Activated CD8-positive, alpha-beta memory T cell treated with anti-CD3 and anti-CD28 coated beads for 36 hours (primary cell): ENCODE measurements around the gene SIM2. TPM values are rescaled to one million over a fixed set of nuclear protein-coding genes. Genes with fewer than 3 reads are reported as not detected.
"Not testable (repeated sequence)": the region's sequence is repeated elsewhere in the genome, so short reads cannot be mapped to it uniquely, and the experiment has no call there.

Experiments
- CTCF ChIA-PET: fragments of 350-600 bp; sonication (Branson Sonifier 250); formaldehyde crosslinking; loops from one replicate; lab custom pipeline; 2021; ENCODE audit warnings: antibody characterized with exemption; lab: Charles Lee
- POLR2A ChIA-PET: fragments of 350-600 bp; sonication (Branson Sonifier 250); formaldehyde crosslinking; loops from one replicate; lab custom pipeline; 2021; ENCODE audit warnings: antibody characterized with exemption; lab: Charles Lee
- total RNA-seq, 2 experiments: library from RNA; stranded (reverse); gene quantifications; one replicate each; pipeline ENCODE4 v1.2.3, GENCODE V29; 2021

SIM2 gene, protein sequence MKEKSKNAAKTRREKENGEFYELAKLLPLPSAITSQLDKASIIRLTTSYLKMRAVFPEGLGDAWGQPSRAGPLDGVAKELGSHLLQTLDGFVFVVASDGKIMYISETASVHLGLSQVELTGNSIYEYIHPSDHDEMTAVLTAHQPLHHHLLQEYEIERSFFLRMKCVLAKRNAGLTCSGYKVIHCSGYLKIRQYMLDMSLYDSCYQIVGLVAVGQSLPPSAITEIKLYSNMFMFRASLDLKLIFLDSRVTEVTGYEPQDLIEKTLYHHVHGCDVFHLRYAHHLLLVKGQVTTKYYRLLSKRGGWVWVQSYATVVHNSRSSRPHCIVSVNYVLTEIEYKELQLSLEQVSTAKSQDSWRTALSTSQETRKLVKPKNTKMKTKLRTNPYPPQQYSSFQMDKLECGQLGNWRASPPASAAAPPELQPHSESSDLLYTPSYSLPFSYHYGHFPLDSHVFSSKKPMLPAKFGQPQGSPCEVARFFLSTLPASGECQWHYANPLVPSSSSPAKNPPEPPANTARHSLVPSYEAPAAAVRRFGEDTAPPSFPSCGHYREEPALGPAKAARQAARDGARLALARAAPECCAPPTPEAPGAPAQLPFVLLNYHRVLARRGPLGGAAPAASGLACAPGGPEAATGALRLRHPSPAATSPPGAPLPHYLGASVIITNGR
- total RNA-seq: not detected

DNA sequence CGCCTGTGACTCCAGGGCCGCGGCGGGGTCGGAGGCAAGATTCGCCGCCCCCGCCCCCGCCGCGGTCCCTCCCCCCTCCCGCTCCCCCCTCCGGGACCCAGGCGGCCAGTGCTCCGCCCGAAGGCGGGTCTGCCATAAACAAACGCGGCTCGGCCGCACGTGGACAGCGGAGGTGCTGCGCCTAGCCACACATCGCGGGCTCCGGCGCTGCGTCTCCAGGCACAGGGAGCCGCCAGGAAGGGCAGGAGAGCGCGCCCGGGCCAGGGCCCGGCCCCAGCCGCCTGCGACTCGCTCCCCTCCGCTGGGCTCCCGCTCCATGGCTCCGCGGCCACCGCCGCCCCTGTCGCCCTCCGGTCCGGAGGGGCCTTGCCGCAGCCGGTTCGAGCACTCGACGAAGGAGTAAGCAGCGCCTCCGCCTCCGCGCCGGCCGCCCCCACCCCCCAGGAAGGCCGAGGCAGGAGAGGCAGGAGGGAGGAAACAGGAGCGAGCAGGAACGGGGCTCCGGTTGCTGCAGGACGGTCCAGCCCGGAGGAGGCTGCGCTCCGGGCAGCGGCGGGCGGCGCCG, at the start of gene SIM2:
SIM2 (plus strand) TSS at position 135 of the 565 bp plus-strand sequence. CDS start 632 bp downstream, outside the sequence.
- ChIA-PET CTCF (no interaction called here), POLR2A (no interaction called here)

- ChIA-PET CTCF (no interaction called here), POLR2A (no interaction called here)
These were observed 44.6 kb upstream of the SIM2 start for GRCh38 chr21:36654324-36654723.

GRCh38 chr21:36654796-36655325, 44.1 kb upstream of the SIM2 start:
- ChIA-PET POLR2A (no interaction called here), CTCF (no interaction called here)

GRCh38 chr21:36656138-36656537, 42.8 kb upstream of the SIM2 start:
- POLR2A ChIA-PET: no interaction called here
- CTCF ChIA-PET: no interaction called here

DNA sequence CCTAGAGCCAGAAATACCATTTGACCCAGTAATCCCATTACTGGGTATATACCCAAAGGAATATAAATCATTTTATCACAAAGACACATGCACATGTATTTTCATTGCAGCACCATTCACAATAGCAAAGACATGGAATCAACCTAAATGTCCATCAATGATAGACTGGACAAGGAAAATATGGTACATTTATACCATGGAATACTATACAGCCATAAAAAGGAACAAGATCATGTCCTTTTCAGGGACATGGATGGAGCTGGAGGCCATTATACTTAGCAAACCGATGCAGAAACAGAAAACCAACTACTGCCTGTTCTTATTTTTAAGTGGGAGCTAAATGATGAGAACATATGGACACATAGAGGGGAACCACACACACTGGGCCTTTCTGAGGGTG, 41.6 kb upstream of the SIM2 start:
- CTCF ChIA-PET: not testable (repeated sequence)

DNA sequence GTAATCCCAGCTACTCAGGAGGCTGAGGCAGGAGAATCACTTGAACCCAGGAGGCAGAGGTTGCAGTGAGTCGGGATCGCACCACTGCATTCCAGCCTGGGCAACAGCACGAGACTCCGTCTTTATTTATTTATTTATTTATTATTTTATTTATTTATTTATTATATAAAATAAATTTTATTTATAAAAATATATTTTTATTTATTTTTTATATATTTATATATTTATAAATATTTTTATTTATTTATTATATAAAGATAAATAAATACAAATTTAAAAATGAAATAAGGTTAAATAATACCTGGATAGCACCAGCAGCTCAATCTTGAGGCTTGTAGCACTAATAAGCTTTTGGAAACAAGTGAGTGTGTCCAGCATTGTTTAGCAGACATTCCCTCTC, 40.9 kb upstream of the SIM2 start:
- CTCF ChIA-PET: no interaction called here

More for the DNA sequence above, 41.6 kb upstream of the SIM2 start:
- POLR2A ChIA-PET: not testable (repeated sequence)

GRCh38 chr21:36658926-36659325, 40.0 kb upstream of the SIM2 start:
- ChIA-PET CTCF (no interaction called here), POLR2A (no interaction called here)

More for the DNA sequence above, 40.9 kb upstream of the SIM2 start:
- POLR2A ChIA-PET: no interaction called here

DNA sequence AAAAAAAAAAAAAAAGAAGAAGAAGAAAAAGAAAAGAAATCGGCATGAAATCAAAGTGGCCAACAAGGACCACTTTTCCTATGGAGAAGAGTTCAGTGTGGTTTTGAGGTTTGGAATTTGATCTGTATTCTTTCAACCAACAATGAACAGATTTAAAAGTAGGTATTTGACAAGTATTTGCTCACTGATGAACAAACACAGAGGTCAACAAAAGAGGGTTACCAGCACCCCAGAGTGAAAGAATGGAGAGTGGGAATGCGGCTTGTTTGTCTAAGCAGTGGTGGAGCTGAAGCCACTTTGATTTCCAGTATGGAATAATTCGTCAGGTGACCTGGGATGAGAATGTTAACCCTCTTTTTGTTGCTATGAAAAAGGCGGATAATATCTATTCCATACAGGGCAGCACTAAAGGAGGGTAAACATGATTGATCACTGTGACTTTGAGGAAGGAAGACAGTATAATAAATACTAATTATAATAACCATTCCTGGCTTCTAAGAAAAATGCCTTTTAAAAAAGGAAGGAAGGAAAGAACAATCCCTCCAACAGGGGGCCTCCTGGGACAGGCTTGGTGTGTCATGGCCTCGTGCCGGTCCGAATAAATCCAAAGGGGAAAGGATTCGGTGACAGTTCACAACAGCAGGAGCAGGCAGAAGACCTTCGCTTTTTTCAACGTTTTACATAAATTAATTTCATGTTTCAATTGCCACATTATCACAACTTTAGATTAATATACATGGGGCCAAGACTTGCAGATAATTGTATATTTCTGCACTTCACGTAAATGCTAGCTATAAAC, 37.2 kb upstream of the SIM2 start:
- ChIA-PET POLR2A (no interaction called here), CTCF (no interaction called here)

- POLR2A ChIA-PET: no interaction called here
- CTCF ChIA-PET: interaction anchor here (1.3 kb wide), 1 partner anchor 265 kb away, joined by 3 read pairs; no protein-coding TSS in a partner anchor
These were observed 35.7 kb upstream of the SIM2 start for GRCh38 chr21:36663033-36663855.

DNA sequence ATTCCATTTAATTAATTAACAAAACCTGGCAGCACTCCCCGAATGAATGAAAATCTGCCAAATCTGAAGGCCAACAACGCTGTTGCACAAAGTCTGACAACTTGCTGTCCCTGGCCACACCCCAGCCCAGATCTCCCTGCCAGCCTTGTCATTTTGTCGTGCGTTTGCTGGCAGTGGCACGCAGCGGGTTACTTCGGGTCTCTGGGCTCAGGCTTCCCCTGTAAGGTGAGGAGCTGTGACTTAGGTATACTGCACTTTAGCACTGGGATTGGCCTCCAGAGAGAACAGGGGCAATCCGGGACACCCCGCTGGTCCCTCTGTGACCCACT, 34.3 kb upstream of the SIM2 start:
- ChIA-PET POLR2A (no interaction called here), CTCF (no interaction called here)

DNA sequence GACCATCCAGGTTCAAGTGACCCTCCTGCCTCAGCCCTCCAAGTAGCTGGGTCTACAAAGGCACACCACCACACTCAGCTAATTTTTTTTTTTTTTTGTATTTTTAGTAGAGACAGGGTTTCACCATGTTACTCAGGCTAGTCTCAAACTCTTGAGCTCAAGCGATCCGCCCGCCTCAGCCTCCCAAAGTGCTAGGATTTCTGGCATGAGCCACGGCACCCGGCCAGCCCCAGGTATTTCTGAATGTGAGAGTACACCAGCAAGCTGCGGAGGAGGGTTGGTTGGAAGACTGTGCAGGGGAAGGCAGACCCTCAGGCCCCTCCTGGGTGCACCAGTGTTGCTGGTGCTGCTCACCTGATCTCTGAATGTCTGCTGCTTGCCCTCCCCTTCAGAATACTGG, 33.1 kb upstream of the SIM2 start:
- CTCF ChIA-PET: no interaction called here
- POLR2A ChIA-PET: no interaction called here

DNA sequence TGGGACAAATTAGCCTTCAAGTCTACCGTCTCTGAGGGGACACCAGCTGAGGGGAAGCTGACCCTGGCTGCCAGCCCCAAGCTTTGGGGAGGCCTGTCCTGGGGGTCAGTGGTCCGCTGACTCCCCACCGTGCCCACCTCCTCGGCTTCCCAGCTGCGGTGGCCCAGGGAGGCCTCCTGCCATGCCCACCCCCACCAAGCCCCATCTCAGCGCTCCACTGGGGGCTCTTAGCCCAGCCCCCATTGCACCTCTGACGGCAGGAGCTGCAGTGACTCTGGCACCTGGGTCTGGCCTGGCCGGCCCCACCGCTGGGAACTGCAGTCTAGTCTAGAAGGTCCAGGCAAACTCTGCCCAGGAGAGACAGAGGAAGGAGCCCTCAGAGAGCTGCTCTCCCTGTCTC, 30.2 kb upstream of the SIM2 start:
- POLR2A ChIA-PET: no interaction called here
- CTCF ChIA-PET: interaction anchor here (0.6 kb wide), 1 partner anchor 274 kb away, joined by 5 read pairs; no protein-coding TSS in a partner anchor

- POLR2A ChIA-PET: no interaction called here
- CTCF ChIA-PET: no interaction called here
These were observed 27.1 kb upstream of the SIM2 start for GRCh38 chr21:36671836-36672235.

- POLR2A ChIA-PET, CTCF ChIA-PET: not testable (repeated sequence)
These were observed 26.6 kb upstream of the SIM2 start for GRCh38 chr21:36672296-36672695.

DNA sequence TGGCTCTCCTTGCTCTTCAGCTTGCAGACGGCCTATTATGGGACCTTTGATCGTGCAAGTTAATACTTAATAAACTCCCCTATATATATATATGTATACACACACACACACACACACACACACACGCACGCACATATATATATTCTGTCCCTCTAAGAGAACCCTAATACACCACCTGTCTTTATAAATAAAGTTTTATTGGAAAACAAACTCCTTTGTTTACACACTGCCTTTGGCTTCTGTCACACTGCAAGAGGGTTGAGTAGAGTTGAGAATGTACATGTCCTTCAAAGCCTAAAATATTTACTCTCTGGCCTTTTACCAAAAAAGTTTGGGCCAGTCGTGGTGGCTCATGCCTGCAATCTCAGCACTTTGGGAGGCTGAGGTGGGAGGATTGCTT, 26.2 kb upstream of the SIM2 start:
- CTCF ChIA-PET: no interaction called here

DNA sequence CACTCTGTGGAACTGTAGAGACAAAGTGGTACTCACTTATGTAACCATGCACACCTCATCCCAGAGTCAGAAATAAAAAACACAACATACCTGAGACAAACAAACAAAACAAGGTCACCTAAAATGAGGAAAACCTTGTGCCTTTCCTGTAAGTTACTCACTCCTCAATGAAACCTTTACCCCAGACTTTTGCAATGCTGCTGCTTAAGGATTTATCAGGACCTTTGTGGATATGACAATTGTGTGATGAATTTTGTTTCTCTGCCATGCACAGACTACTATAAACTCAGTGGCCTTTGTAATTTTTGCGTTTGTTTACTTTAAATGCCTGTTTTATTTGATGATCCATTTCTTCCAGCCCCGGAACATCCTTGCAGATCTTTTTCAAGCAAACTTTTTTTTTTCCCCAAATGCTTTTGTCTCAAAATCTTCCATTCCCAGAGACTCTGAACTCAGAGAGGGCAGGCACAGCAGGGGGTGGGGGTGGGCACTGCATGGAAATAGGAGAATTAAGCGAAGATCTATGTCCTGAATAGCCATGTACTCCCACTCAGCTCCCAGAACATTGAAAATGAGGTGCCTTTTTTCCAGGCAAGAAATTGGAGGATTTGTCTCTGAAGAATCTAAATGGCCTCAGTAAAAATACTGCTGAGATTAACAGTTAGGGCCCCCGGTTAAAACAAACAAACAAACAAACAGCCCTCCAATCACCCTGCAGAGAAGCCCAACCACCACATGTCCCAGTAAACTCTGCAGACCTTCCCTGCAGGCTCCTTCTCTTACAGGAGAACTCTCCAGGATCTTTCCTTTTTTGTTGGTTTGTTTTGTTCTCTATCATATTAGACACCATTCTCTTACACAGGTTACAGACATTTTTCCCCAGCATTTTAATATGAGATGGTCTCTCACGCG, 22.6 kb upstream of the SIM2 start:
- POLR2A ChIA-PET: no interaction called here

More for the DNA sequence above, 26.2 kb upstream of the SIM2 start:
- POLR2A ChIA-PET: no interaction called here

DNA sequence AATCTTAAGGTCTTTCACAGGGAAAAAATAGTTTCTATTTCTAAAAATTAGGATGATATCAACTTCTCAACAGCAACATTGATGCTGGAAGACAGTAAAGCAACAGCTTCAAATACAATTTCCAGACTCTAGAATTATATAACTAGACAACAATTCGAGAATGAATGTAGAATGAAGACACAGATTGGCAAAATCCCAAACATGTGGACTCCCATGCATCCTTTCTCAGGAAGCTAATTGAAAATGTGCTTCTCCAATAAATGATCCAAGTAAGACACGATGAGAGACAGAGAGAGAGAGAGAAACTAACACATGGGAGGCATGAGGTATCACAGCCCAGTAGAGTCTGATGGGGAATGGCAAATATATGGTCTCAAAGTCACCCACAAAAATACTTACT, 21.5 kb upstream of the SIM2 start:
- ChIA-PET CTCF (no interaction called here), POLR2A (no interaction called here)

More for the DNA sequence above, 22.6 kb upstream of the SIM2 start:
- CTCF ChIA-PET: no interaction called here

DNA sequence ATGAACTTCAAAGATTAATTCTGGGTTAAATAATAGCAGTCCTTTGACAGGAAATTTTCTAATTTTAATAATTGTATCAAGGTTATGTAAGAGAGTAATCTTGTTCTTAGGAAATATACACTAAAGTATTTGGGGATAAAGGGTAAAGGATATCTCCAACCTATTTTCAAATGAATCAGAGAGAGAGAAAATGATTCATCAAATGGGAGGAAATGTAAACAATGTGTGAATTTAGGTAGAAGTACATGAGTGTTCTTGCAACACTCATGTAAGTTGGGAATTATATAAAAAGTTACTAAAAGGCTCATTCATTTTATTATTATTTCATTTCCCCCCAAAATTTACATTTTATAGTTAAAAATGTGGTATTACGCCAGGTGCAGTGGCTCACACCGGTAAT, 20.4 kb upstream of the SIM2 start:
- POLR2A ChIA-PET: no interaction called here
- CTCF ChIA-PET: no interaction called here
